HCT116 (cell line): Measurements from ENCODE around the gene MYCBP2. TPM values are rescaled to one million over a fixed set of nuclear protein-coding genes. Genes with fewer than 3 reads are reported as not detected.

Experiments used
- ATAC-seq: fragments of 200-7000 bp; cut with Tn5 transposase; 2 replicates; pipeline ENCODE4 v1.9.1; 2020; ENCODE audit warnings: mild to moderate bottlenecking, moderate library complexity
- BruUV-seq: library from RNA; stranded (reverse); fragments of 400-500 nt; replicated peaks from 2 replicates; lab custom pipeline; 2021; lab: Mats Ljungman, UMichigan
- CTCF ChIA-PET: fragments of 300-600 bp; sonication (Branson Sonifier 250); formaldehyde crosslinking; loops from one replicate; lab custom pipeline; 2021; ENCODE audit warnings: antibody characterized with exemption; lab: Charles Lee
- POLR2A ChIA-PET: fragments of 300-600, 350-600 bp; sonication (Branson Sonifier 250); formaldehyde crosslinking; loops from one replicate; lab custom pipeline; 2021; ENCODE audit warnings: antibody characterized with exemption; lab: Charles Lee
- RAD21 ChIA-PET, 2 experiments: fragments of 300-600 bp; sonication (Branson Sonifier 250); formaldehyde crosslinking; loops; one replicate each; lab custom pipeline; 2023; ENCODE audit warnings: low total read pairs in 2 of 2; ENCODE audit not compliant: uncharacterized antibody in 2 of 2, unreplicated experiment in 2 of 2, low non-redundant PET in 1 of 2; lab: Charles Lee
- DNase-seq: peaks from one replicate; pipeline ENCODE4 v3.0.0-alpha.2; 2010; ENCODE audit warnings: low read depth, low spot score
- H2AFZ ChIP-seq: fragments of 200-600 bp; shearing (Covaris generic), sonication (generic); 2 replicates; pipeline ENCODE4 v1.6.1; 2017; ENCODE audit warnings: low read depth, mixed run types, mixed read lengths, antibody characterized with exemption, low read length; ENCODE audit not compliant: poor library complexity, severe bottlenecking
- H3K27ac ChIP-seq: 2 replicates; pipeline ENCODE4 v1.5.1; 2012; ENCODE audit warnings: low read depth, low read length
- H3K27me3 ChIP-seq: fragments of 200-600 bp; sonication (generic); 2 replicates; pipeline ENCODE4 v1.6.1; 2016; ENCODE audit warnings: mixed run types, low read length, mixed read lengths; ENCODE audit not compliant: insufficient read depth
- H3K36me3 ChIP-seq, 2 experiments: fragments of 200-500 bp in 1 of 2; fragments of 200-600 bp in 1 of 2; sonication (Bioruptor generic) in 1 of 2; sonication (generic) in 1 of 2; 2 replicates each; pipeline versions ENCODE4 v1.5.1 to v1.6.1; 2014 to 2016; ENCODE audit warnings: low read length in 2 of 2, inconsistent platforms in 1 of 2, mixed read lengths in 1 of 2, mixed run types in 1 of 2; ENCODE audit not compliant: insufficient read depth in 2 of 2, control insufficient read depth in 1 of 2
- H3K4me1 ChIP-seq, 2 experiments: fragments of 200-600 bp in 1 of 2; sonication (generic) in 1 of 2; 2 replicates each; pipeline versions ENCODE4 v1.5.1 to v1.6.1; 2012 to 2017; ENCODE audit warnings: low read length in 2 of 2, inconsistent platforms in 1 of 2, mild to moderate bottlenecking in 1 of 2, mixed read lengths in 1 of 2, mixed run types in 1 of 2, moderate library complexity in 1 of 2; ENCODE audit not compliant: insufficient read depth in 2 of 2, control insufficient read depth in 1 of 2
- H3K4me2 ChIP-seq: fragments of 200-600 bp; sonication (generic); 2 replicates; pipeline ENCODE4 v1.6.1; 2017; ENCODE audit warnings: mixed run types, low read length, mixed read lengths
- H3K4me3 ChIP-seq, 2 experiments: fragments of 200-600 bp in 1 of 2; sonication (generic) in 1 of 2; replicated peaks in 1 of 2; 2 replicates each; pipeline ENCODE4 v1.5.1; 2011 to 2016; ENCODE audit warnings: low read length in 2 of 2, control low read depth in 1 of 2, low read depth in 1 of 2, mild to moderate bottlenecking in 1 of 2, mixed read lengths in 1 of 2, mixed run types in 1 of 2
- H3K79me2 ChIP-seq: fragments of 200-600 bp; sonication (generic); 2 replicates; pipeline ENCODE4 v1.6.1; 2017; ENCODE audit warnings: mild to moderate bottlenecking, mixed run types, low read length, moderate library complexity, mixed read lengths; ENCODE audit not compliant: insufficient read depth
- H3K9ac ChIP-seq: fragments of 200-600 bp; sonication (generic); 2 replicates; pipeline ENCODE4 v1.6.1; 2016; ENCODE audit warnings: low read length, mixed read lengths
- H3K9me2 ChIP-seq: fragments of 200-600 bp; sonication (generic), shearing (Covaris generic); 2 replicates; pipeline ENCODE4 v1.6.1; 2017; ENCODE audit warnings: mixed run types, mild to moderate bottlenecking, moderate library complexity; ENCODE audit not compliant: insufficient read depth
- H3K9me3 ChIP-seq, 2 experiments: fragments of 200-500 bp in 1 of 2; fragments of 200-600 bp in 1 of 2; sonication (Bioruptor generic) in 1 of 2; sonication (generic) in 1 of 2; 2 replicates each; pipeline ENCODE4 v1.6.1; 2014 to 2017; ENCODE audit warnings: low read length in 2 of 2, mixed read lengths in 2 of 2, inconsistent platforms in 1 of 2, low read depth in 1 of 2, mild to moderate bottlenecking in 1 of 2, mixed run types in 1 of 2, moderate library complexity in 1 of 2; ENCODE audit not compliant: control insufficient read depth in 1 of 2, insufficient read depth in 1 of 2
- H4K20me1 ChIP-seq: fragments of 200-600 bp; sonication (generic), shearing (Covaris generic); 2 replicates; pipeline ENCODE4 v1.6.1; 2017; ENCODE audit warnings: mixed run types, mild to moderate bottlenecking, moderate library complexity; ENCODE audit not compliant: insufficient read depth
- CBX3 ChIP-seq: IDR thresholded peaks from 2 replicates; pipeline ENCODE4 v1.6.1; 2012; ENCODE audit warnings: low read depth
- POLR2A ChIP-seq: IDR thresholded peaks from 2 replicates; pipeline ENCODE4 v1.7.0; 2011; ENCODE audit warnings: borderline replicate concordance; ENCODE audit not compliant: insufficient read depth, insufficient read length; ENCODE audit errors: extremely low read depth
- REST ChIP-seq: IDR thresholded peaks from 2 replicates; pipeline ENCODE4 v1.6.1; 2012; ENCODE audit warnings: low read depth
- ZBTB33 ChIP-seq: IDR thresholded peaks from 2 replicates; pipeline ENCODE4 v1.6.1; 2011; ENCODE audit warnings: mild to moderate bottlenecking, low read length, moderate library complexity; ENCODE audit not compliant: insufficient replicate concordance; ENCODE audit errors: extremely low read depth
- ZNF274 ChIP-seq: fragments of 200-500 bp; sonication (Bioruptor generic); IDR thresholded peaks from 2 replicates; pipeline ENCODE4 v1.6.1; 2014; ENCODE audit warnings: mild to moderate bottlenecking, low read depth, low read length, inconsistent platforms
- intact Hi-C: fragments of 100-400 bp; cut with micrococcal nuclease; formaldehyde crosslinking; loops from 2 replicates; pipeline ENCODE4 v1.10.0; 2022
- total RNA-seq: library from RNA; stranded (reverse); gene quantifications from one replicate; pipeline ENCODE4 v1.2.1, GENCODE V29; 2021; ENCODE audit not compliant: unreplicated experiment

Gene MYCBP2
- total RNA-seq, 1 experiment from 2014 or later: 48.5 TPM

- Histone ChIP-seq H4K20me1 (no peaks in the 10 kb centered on the region), H3K36me3 (peaks cover 4 to 8% of the 10 kb centered on the region in 2 experiments; a peak in 1 of 4 replicates), H3K27ac (no peak overlapping the region), H2AFZ (no peak overlapping the region), H3K79me2 (no peaks in the 10 kb centered on the region), H3K9ac (no peak overlapping the region), H3K4me1 (no peaks in the 10 kb centered on the region), H3K4me2 (no peak overlapping the region), H3K27me3 (no peaks in the 10 kb centered on the region), H3K9me3 (no peaks in the 10 kb centered on the region), H3K9me2 (no peaks in the 10 kb centered on the region), H3K4me3 (no peak overlapping the region)
- intact Hi-C loops: no loop called here
- DNase-seq: no peak
- CTCF ChIA-PET: no interaction called here
- no peak for ATAC-seq
- BruUV-seq: no TSS peak
- POLR2A ChIA-PET: no interaction called here
- TF ChIP-seq ZNF274 (no peak), POLR2A (no peak), REST (no peak), CBX3 (no peak)
- RAD21 ChIA-PET: no interaction called here
Observed at GRCh38 chr13:77042566-77043177, 284.2 kb downstream of the MYCBP2 start.

- Histone ChIP-seq H3K27me3 (no peaks in the 10 kb centered on the region), H3K9me3 (no peaks in the 10 kb centered on the region), H3K4me3 (no peak overlapping the region), H3K4me2 (no peak overlapping the region), H3K36me3 (0 out of 4 replicates have a peak, but pooled peaks cover 0 to 4% of the 10 kb centered on the region in 2 experiments), H3K9ac (no peak overlapping the region), H4K20me1 (no peaks in the 10 kb centered on the region), H3K4me1 (no peaks in the 10 kb centered on the region), H3K79me2 (no peaks in the 10 kb centered on the region), H2AFZ (no peak overlapping the region)
- DNase-seq (no peak), ATAC-seq (no peak)
- RAD21 ChIA-PET: no interaction called here
- no TSS peak for BruUV-seq
- intact Hi-C loops: no loop called here
- POLR2A ChIA-PET: no interaction called here
- CTCF ChIA-PET: no interaction called here
- no peak for TF ChIP-seq ZBTB33
- TF ChIP-seq, all 23 proteins: peak for 0
- no peak overlapping the region for H3K27ac ChIP-seq
- no peaks in the 10 kb centered on the region for H3K9me2 ChIP-seq
Observed at GRCh38 chr13:77040835-77041234, 286.1 kb downstream of the MYCBP2 start.
